GM19025 (cell line): Measurements from ENCODE around the gene CYP2S1.

ENCODE experiments used
- ATAC-seq: cut with Tn5 transposase; IDR thresholded peaks from one replicate; pipeline ENCODE4 v1.9.1; 2021; ENCODE audit warnings: mild to moderate bottlenecking, low read depth, moderate library complexity; ENCODE audit not compliant: unreplicated experiment

The CYP2S1 gene

DNA sequence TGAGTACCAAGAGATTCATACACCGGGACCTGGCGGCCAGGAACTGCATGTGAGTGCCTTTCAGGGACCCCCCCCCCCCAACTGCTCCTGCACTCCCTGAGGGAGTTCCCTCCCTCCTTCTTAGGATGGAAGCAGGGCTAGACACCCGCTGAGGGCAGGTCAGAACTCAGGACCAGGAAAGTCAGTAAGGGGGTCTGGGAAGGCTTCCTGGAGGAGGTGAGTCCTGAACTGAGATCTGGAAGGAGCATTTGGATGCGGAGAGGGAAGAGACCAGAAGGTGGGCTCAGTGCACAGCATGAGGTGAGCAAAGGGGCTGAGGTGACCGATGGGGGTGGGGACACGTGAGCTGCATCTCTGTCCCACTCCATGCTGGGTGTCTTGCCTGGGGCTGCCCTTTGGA lies 60.6 kb downstream of the CYP2S1 start:
- no peak for ATAC-seq

DNA sequence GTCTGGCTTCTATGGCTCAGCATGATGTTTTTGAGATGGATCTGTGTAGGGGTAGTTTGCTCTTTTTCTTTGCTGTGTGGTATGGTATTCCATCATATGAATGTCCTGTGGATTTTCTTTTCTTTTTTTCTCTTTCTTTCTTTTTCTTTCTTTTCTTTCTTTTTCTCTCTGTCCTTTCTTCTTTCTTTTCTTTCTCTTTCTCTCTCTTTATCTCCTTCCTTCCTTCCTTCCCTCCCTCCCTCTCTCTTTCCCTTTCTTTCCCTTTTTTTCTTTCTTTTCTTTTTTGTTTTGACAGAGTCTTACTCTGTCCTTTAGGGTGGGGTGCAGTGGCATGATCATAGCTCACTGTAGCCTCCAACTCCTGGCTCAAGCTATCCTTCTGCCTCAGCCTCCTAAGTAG lies 62.2 kb downstream of the CYP2S1 start:
- no peak for ATAC-seq
